KMS-11 (cell line): Measurements from ENCODE around the gene HES4.
"Not testable (repeated sequence)": the region's sequence is repeated elsewhere in the genome, so short reads cannot be mapped to it uniquely, and the experiment has no call there.

Source experiments
- H2AFZ ChIP-seq: fragments of 200-600 bp; sonication (generic); 2 replicates; pipeline ENCODE4 v1.6.1; 2016; ENCODE audit warnings: antibody characterized with exemption, mixed run types, low read depth
- H3K27ac ChIP-seq: fragments of 200-600 bp; sonication (generic); 2 replicates; pipeline ENCODE4 v1.6.1; 2016; ENCODE audit warnings: mild to moderate bottlenecking, mixed run types
- H3K27me3 ChIP-seq: fragments of 200-600 bp; sonication (generic); 2 replicates; pipeline ENCODE4 v1.6.1; 2017; ENCODE audit warnings: mild to moderate bottlenecking, low read depth, mixed run types, moderate library complexity; ENCODE audit not compliant: insufficient read depth
- H3K36me3 ChIP-seq: fragments of 200-600 bp; sonication (generic); 2 replicates; pipeline ENCODE4 v1.6.1; 2017; ENCODE audit warnings: mild to moderate bottlenecking, mixed run types; ENCODE audit not compliant: insufficient read depth
- H3K4me1 ChIP-seq: fragments of 200-600 bp; sonication (generic); 2 replicates; pipeline ENCODE4 v1.6.1; 2016; ENCODE audit warnings: mild to moderate bottlenecking, low read depth, mixed run types; ENCODE audit not compliant: poor library complexity, severe bottlenecking
- H3K4me2 ChIP-seq: fragments of 200-600 bp; sonication (generic); 2 replicates; pipeline ENCODE4 v1.7.0; 2016; ENCODE audit warnings: mild to moderate bottlenecking, mixed run types
- H3K4me3 ChIP-seq: fragments of 200-600 bp; sonication (generic); IDR thresholded peaks from 2 replicates; pipeline ENCODE4 v1.6.1; 2017; ENCODE audit warnings: low read depth, low read length, mixed read lengths; ENCODE audit not compliant: insufficient read depth
- H3K79me2 ChIP-seq: fragments of 200-600 bp; sonication (generic); 2 replicates; pipeline ENCODE4 v1.6.1; 2016; ENCODE audit warnings: low read depth, mixed run types; ENCODE audit not compliant: insufficient read depth
- H3K9ac ChIP-seq: fragments of 200-600 bp; sonication (generic); 2 replicates; pipeline ENCODE4 v1.6.1; 2016; ENCODE audit warnings: mild to moderate bottlenecking, mixed run types
- H4K20me1 ChIP-seq: fragments of 200-600 bp; sonication (generic); 2 replicates; pipeline ENCODE4 v1.6.1; 2016; ENCODE audit warnings: mild to moderate bottlenecking, mixed run types; ENCODE audit not compliant: insufficient read depth
- TF ChIP-seq, protein P1 (sequence below): fragments of 200-600 bp; sonication (generic); conservative IDR thresholded peaks from 2 replicates; pipeline ENCODE4 v1.6.1; 2017; ENCODE audit warnings: low read depth, mild to moderate bottlenecking, antibody characterized with exemption, low read length, moderate library complexity, mixed read lengths

HES4 gene

DNA sequence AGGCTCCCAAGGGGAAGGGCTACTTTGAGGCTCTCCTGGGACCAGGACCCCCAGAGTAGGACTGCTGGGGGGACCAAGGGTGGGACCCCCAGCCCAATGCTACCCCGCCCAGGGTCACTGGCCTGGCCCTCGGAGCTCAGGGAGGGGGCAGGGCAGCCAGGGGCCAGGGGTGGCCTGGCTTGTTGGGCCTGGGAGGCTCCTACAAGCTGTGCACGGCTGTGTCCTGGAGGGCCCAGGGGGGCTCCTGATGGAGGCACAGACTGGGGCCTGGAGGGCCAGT lies 2.2 kb downstream of the HES4 start:
- no peaks in the 10 kb centered on the region for H4K20me1 ChIP-seq
- H3K36me3 ChIP-seq: no peaks in the 10 kb centered on the region
- H3K27ac ChIP-seq: no peak overlapping the region
- no peaks in the 10 kb centered on the region for H3K79me2 ChIP-seq
- no peak overlapping the region for H3K4me2 ChIP-seq
- no peak overlapping the region for H2AFZ ChIP-seq
- H3K9ac ChIP-seq: no peak overlapping the region
- H3K4me1 ChIP-seq: peaks cover 4% of the 10 kb centered on the region
- H3K4me3 ChIP-seq: no peak overlapping the region
- peaks cover 66% of the 10 kb centered on the region for H3K27me3 ChIP-seq
- TF ChIP-seq, protein P1, sequence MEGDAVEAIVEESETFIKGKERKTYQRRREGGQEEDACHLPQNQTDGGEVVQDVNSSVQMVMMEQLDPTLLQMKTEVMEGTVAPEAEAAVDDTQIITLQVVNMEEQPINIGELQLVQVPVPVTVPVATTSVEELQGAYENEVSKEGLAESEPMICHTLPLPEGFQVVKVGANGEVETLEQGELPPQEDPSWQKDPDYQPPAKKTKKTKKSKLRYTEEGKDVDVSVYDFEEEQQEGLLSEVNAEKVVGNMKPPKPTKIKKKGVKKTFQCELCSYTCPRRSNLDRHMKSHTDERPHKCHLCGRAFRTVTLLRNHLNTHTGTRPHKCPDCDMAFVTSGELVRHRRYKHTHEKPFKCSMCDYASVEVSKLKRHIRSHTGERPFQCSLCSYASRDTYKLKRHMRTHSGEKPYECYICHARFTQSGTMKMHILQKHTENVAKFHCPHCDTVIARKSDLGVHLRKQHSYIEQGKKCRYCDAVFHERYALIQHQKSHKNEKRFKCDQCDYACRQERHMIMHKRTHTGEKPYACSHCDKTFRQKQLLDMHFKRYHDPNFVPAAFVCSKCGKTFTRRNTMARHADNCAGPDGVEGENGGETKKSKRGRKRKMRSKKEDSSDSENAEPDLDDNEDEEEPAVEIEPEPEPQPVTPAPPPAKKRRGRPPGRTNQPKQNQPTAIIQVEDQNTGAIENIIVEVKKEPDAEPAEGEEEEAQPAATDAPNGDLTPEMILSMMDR: no peak

DNA sequence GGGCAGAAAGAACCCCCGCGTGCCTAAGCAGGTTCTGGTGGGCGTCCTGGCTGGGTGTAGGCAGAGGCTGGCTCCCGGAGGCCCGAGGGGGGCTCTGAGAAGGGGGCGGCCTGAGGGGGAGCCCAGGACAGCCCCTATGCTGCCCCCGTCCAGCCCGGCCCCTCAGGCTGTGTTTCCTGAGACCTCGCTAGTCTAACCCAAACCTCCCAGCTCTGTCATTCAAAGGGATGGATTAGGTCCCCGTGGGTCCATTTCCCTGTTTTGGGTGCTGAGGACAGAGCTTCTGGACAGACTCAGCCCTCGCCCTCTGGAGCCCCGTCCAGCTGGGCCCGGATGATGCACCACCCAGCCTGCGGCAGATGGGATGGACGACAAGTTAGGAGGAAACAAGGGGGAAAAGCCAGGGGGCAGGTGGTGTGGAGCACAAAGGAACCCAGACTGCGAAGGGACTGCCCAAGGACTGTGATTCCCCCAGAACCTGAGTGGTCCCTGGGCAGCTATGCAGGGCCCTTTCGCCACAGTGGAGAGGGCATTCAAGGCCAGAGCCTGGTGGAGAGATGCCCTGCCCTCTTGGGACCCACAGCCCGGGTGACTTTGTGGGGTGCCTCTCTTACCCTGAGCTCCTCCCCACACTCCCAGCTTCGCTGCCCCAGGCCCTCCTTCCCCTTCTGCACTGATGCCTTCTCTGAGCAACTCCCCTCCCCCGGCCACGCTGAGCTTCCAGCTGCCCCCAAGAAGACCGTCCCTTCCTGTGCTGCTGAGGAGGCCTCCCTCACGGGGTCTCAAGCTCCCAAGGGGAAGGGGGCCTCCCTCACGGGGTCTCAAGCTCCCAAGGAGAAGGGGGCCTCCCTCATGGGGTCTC lies 2.8 kb downstream of the HES4 start:
- H3K4me3 ChIP-seq: no peak overlapping the region
- TF ChIP-seq, protein P1: no peak
- no peaks in the 10 kb centered on the region for H3K79me2 ChIP-seq
- peaks cover 4% of the 10 kb centered on the region for H3K4me1 ChIP-seq
- H3K27me3 ChIP-seq: peaks cover 67% of the 10 kb centered on the region
- no peaks in the 10 kb centered on the region for H3K36me3 ChIP-seq
- H3K9ac ChIP-seq: no peak overlapping the region
- H3K4me2 ChIP-seq: no peak overlapping the region
- H2AFZ ChIP-seq: no peak overlapping the region
- no peak overlapping the region for H3K27ac ChIP-seq
- H4K20me1 ChIP-seq: no peaks in the 10 kb centered on the region

DNA sequence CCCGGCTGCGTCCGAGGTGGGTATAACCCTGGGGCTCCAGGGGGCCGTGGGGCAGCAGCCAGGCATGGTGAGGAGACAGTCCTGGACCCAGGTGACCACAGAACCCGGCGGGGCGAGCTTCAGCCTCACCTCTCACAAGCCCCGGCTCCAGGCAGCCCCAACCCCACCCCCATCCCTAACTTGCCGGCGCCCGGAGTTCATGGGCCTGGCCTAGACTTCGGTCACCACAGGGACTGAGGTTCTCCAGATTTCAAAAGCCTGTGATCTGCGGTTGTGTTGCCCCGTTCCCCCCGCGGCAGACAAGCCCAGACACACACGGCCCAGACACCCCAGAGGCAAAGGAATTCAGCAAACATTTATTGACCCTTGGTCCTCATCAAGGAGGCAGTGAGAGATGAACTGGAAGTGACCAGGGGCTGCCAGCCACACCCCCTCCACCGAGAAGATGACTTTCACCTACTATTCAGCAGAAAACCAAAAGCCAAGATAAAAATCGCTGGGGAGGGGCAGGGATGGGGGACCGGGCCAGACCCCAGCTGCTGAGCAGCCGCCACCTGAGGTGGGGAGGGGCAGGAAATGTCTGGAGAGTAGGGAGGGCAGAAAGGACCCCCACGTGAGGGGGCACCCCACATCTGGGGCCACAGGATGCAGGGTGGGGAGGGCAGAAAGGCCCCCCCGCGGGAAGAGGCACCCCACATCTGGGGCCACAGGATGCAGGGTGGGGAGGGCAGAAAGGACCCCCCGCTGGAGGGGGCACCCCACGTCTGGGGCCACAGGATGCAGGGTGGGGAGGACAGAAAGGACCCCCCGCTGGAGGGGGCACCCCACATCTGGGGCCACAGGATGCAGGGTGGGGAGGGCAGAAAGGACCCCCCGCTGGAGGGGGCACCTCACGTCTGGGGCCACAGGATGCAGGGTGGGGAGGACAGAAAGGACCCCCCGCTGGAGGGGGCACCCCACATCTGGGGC lies 3.9 kb downstream of the HES4 start:
- Histone ChIP-seq H4K20me1 (no peaks in the 10 kb centered on the region), H3K27ac (no peak overlapping the region), H3K4me3 (no peak overlapping the region), H2AFZ (no peak overlapping the region), H3K9ac (no peak overlapping the region), H3K36me3 (no peaks in the 10 kb centered on the region), H3K27me3 (peaks cover 66% of the 10 kb centered on the region), H3K4me2 (no peak overlapping the region), H3K79me2 (no peaks in the 10 kb centered on the region), H3K4me1 (peaks cover 4% of the 10 kb centered on the region)
- TF ChIP-seq, protein P1: no peak

DNA sequence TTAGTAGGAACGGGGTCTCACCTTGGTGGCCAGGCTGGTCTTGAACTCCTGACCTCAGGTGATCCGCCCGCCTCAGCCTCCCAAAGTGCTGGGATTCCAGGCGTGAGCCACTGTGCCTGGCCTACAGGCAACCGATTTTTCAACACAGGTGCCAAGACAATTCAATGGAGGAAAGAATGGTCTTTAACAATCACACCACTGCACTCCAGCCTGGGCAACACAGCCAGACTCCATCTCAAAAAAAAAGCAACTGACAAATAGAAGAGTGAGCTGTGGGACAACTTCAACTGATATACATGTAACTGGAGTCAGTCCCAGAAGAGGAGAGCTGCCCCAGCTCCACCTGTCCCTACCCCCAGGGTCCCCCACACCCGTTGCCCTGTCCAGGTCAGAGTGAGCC lies 5.4 kb downstream of the HES4 start:
- not testable (repeated sequence) for H2AFZ ChIP-seq, H3K4me2 ChIP-seq, H3K27ac ChIP-seq, H3K4me3 ChIP-seq, H3K4me1 ChIP-seq, H3K36me3 ChIP-seq, H3K9ac ChIP-seq, H4K20me1 ChIP-seq, H3K79me2 ChIP-seq
- H3K27me3 ChIP-seq: peaks cover 78% of the 10 kb centered on the region
